Ishikawa (cell line): ENCODE results near the gene KLK10.

ENCODE experiments used
- CEBPB ChIP-seq: IDR thresholded peaks from 2 replicates; pipeline ENCODE4 v1.6.1; 2012
- CREB1 ChIP-seq: IDR thresholded peaks from 2 replicates; pipeline ENCODE4 v1.6.1; 2012; ENCODE audit warnings: low read depth
- EGR1 ChIP-seq: IDR thresholded peaks from 2 replicates; pipeline ENCODE4 v1.6.1; 2012
- EP300 ChIP-seq: IDR thresholded peaks from 2 replicates; pipeline ENCODE4 v1.6.1; 2012; ENCODE audit warnings: borderline replicate concordance
- FOXM1 ChIP-seq: IDR thresholded peaks from 2 replicates; pipeline ENCODE4 v1.6.1; 2012; ENCODE audit warnings: low read depth, borderline replicate concordance
- NFIC ChIP-seq: IDR thresholded peaks from 2 replicates; pipeline ENCODE4 v1.6.1; 2012
- RAD21 ChIP-seq: IDR thresholded peaks from 2 replicates; pipeline ENCODE4 v1.6.1; 2012; ENCODE audit warnings: low read depth
- TAF1 ChIP-seq: IDR thresholded peaks from 2 replicates; pipeline ENCODE4 v1.6.1; 2012; ENCODE audit warnings: low read depth, mild to moderate bottlenecking
- TCF12 ChIP-seq: IDR thresholded peaks from 2 replicates; pipeline ENCODE4 v1.6.1; 2012; ENCODE audit warnings: low read depth
- TEAD4 ChIP-seq: IDR thresholded peaks from 2 replicates; pipeline ENCODE4 v1.6.1; 2012
- YY1 ChIP-seq: IDR thresholded peaks from 2 replicates; pipeline ENCODE4 v1.6.1; 2012; ENCODE audit warnings: low read depth
- ZBTB7A ChIP-seq: IDR thresholded peaks from 2 replicates; pipeline ENCODE4 v1.6.1; 2012; ENCODE audit warnings: low read depth
- TF ChIP-seq, protein P1 (sequence below): IDR thresholded peaks from 2 replicates; pipeline ENCODE4 v1.6.1; 2012
- TF ChIP-seq, protein P2 (sequence below): IDR thresholded peaks from 2 replicates; pipeline ENCODE4 v1.6.1; 2012; ENCODE audit warnings: low read depth, mild to moderate bottlenecking
- TF ChIP-seq, protein P3 (sequence below): IDR thresholded peaks from 2 replicates; pipeline ENCODE4 v1.6.1; 2012

The KLK10 gene

GRCh38 chr19:51064534-51065220, 45.2 kb upstream of the KLK10 start, which contains the start of gene KLK13:
TSS of gene KLK13 (minus strand) at chr19:51065092. CDS start at chr19:51065067, 25 bp downstream.
- TF ChIP-seq, protein P1, sequence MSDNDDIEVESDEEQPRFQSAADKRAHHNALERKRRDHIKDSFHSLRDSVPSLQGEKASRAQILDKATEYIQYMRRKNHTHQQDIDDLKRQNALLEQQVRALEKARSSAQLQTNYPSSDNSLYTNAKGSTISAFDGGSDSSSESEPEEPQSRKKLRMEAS, result no peak
- TF ChIP-seq EGR1, result peak; percentile 76

GRCh38 chr19:51063664-51064063, 44.2 kb upstream of the KLK10 start:
- TF ChIP-seq RAD21 (no peak), EP300 (no peak)

DNA sequence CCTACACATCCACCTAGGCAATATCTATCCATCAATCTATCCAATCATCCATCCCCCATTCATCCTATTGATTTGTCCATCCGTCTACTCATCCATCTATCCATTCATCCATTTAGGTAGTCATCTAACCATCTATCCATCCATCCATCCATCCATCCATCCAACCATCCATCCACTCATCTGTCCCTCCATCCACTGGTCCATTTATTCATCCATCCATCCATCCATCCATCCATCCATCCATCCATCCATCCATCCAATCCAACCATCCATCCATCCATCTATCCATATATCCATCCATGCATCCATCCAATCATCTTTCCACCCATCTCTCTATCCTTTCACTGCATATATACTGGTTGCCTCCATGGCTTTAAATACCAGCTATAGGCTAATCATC, 41.5 kb upstream of the KLK10 start:
- no peak for TF ChIP-seq TCF12
- TF ChIP-seq, protein P2, sequence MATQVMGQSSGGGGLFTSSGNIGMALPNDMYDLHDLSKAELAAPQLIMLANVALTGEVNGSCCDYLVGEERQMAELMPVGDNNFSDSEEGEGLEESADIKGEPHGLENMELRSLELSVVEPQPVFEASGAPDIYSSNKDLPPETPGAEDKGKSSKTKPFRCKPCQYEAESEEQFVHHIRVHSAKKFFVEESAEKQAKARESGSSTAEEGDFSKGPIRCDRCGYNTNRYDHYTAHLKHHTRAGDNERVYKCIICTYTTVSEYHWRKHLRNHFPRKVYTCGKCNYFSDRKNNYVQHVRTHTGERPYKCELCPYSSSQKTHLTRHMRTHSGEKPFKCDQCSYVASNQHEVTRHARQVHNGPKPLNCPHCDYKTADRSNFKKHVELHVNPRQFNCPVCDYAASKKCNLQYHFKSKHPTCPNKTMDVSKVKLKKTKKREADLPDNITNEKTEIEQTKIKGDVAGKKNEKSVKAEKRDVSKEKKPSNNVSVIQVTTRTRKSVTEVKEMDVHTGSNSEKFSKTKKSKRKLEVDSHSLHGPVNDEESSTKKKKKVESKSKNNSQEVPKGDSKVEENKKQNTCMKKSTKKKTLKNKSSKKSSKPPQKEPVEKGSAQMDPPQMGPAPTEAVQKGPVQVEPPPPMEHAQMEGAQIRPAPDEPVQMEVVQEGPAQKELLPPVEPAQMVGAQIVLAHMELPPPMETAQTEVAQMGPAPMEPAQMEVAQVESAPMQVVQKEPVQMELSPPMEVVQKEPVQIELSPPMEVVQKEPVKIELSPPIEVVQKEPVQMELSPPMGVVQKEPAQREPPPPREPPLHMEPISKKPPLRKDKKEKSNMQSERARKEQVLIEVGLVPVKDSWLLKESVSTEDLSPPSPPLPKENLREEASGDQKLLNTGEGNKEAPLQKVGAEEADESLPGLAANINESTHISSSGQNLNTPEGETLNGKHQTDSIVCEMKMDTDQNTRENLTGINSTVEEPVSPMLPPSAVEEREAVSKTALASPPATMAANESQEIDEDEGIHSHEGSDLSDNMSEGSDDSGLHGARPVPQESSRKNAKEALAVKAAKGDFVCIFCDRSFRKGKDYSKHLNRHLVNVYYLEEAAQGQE, result no peak
- no peak for TF ChIP-seq CEBPB
- TF ChIP-seq EGR1, result no peak
- no peak for TF ChIP-seq TEAD4
- TF ChIP-seq EP300, result no peak
- TF ChIP-seq RAD21, result no peak
- no peak for TF ChIP-seq CREB1
- TF ChIP-seq TAF1, result no peak
- TF ChIP-seq, protein P1, result no peak
- TF ChIP-seq NFIC, result no peak
- TF ChIP-seq ZBTB7A, result no peak
- TF ChIP-seq, protein P3, sequence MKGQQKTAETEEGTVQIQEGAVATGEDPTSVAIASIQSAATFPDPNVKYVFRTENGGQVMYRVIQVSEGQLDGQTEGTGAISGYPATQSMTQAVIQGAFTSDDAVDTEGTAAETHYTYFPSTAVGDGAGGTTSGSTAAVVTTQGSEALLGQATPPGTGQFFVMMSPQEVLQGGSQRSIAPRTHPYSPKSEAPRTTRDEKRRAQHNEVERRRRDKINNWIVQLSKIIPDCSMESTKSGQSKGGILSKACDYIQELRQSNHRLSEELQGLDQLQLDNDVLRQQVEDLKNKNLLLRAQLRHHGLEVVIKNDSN, result no peak
- TF ChIP-seq YY1, result no peak

- no peak for TF ChIP-seq TEAD4
- TF ChIP-seq, protein P2, result no peak
- TF ChIP-seq, protein P1, result no peak
- no peak for TF ChIP-seq TCF12
- no peak for TF ChIP-seq YY1
- TF ChIP-seq CREB1, result no peak
- no peak for TF ChIP-seq TAF1
- TF ChIP-seq CEBPB, result no peak
- TF ChIP-seq EGR1, result no peak
- no peak for TF ChIP-seq NFIC
- no peak for TF ChIP-seq ZBTB7A
Measured at GRCh38 chr19:51060336-51060735, 40.8 kb upstream of the KLK10 start.

- TF ChIP-seq RAD21 (no peak), EP300 (no peak), TCF12 (no peak), CEBPB (no peak), FOXM1 (no peak), ZBTB7A (no peak), EGR1 (no peak), YY1 (no peak), CREB1 (no peak), TAF1 (no peak)
- TF ChIP-seq, protein P3, result no peak
Measured at GRCh38 chr19:51059715-51060114, 40.2 kb upstream of the KLK10 start.

GRCh38 chr19:51055866-51056265, 36.4 kb upstream of the KLK10 start:
- no peak for TF ChIP-seq YY1
- TF ChIP-seq RAD21, result no peak

GRCh38 chr19:51047031-51047335, 27.5 kb upstream of the KLK10 start:
- TF ChIP-seq TCF12 (no peak), TEAD4 (no peak), TAF1 (no peak), CREB1 (no peak), CEBPB (no peak), ZBTB7A (no peak)
- TF ChIP-seq, protein P1, result no peak
